ENCODE measurements around the gene SEC14L1.

DNA sequence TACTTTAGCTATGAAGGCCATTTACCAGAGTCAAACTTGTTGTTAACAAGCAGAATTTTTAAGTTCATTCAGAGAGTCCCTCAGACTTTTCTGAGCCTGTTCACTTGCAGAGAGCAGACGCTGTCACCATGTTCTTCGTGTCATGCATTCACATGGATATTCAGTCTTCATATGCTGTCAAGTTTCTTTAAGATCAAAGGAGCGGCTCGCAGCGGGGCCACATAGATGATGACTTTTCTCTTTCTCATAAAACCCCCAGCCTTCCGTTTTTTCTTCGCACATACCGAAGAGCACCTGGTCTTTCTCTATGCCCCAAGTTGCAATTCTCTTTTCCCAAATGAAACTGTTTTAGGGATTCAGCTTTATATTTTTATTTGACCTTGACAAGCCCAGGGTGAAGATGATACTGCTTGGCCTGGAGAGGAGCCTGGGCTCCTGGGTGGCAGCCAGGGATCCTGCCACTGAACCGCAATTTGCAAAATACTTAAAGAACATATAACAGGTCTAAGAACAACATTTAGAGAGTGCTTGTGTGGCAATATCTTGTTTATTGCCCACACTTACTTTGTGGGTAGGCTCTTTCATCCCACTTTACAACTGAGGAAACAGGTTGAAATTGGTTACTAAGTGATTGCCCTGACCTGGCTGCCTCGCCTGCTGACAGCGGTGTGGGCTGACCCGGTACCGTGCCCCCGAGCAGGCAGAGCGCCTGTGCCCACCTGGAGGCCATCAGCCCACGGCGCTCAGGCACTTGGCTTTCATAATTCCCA lies 22.9 kb downstream of the SEC14L1 start:
- TF ChIP-seq, protein P1, sequence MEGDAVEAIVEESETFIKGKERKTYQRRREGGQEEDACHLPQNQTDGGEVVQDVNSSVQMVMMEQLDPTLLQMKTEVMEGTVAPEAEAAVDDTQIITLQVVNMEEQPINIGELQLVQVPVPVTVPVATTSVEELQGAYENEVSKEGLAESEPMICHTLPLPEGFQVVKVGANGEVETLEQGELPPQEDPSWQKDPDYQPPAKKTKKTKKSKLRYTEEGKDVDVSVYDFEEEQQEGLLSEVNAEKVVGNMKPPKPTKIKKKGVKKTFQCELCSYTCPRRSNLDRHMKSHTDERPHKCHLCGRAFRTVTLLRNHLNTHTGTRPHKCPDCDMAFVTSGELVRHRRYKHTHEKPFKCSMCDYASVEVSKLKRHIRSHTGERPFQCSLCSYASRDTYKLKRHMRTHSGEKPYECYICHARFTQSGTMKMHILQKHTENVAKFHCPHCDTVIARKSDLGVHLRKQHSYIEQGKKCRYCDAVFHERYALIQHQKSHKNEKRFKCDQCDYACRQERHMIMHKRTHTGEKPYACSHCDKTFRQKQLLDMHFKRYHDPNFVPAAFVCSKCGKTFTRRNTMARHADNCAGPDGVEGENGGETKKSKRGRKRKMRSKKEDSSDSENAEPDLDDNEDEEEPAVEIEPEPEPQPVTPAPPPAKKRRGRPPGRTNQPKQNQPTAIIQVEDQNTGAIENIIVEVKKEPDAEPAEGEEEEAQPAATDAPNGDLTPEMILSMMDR (IDR thresholded peaks at IDR 0.05): no peak
- no peak for TF ChIP-seq POLR2A (IDR thresholded peaks at IDR 0.05)
